Measurements from ENCODE around the gene SLC16A11.

DNA sequence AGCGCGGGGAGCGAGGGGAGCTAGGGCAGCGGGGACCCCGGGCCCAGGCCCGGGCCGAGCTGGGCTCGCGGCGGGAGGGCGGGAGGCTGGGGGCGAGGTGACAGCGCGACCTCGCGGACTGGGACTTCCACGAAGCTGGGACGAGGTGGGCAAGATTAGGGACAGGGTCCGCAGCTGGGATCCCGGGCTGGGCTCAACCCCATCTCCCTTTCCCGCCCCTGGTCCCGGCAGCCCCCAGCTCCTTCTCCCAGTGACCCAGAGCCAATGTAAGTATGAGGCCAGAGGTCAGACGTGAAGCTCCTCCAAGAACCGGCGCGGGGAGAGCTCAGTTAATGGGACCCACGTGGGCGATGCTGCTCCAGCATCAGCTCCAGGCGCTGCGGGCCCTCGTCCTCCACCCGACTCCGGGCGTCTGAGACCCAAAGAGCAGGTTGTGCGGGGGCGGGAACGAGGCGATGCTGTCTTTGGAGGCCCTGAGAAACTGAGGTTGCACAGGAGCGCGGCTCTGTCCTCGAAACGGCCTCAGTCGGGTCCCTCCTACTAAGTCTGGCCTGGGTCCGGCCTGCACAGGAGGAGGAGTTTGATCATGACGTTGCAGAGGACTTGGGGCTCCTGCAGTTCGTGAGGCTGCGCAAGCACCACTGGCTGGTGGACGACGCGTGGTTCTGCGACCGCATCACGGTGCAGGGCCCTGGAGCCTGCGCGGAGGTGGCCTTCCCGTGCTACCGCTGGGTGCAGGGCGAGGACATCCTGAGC, 47.5 kb downstream of the SLC16A11 start:
- TF ChIP-seq, protein P1, sequence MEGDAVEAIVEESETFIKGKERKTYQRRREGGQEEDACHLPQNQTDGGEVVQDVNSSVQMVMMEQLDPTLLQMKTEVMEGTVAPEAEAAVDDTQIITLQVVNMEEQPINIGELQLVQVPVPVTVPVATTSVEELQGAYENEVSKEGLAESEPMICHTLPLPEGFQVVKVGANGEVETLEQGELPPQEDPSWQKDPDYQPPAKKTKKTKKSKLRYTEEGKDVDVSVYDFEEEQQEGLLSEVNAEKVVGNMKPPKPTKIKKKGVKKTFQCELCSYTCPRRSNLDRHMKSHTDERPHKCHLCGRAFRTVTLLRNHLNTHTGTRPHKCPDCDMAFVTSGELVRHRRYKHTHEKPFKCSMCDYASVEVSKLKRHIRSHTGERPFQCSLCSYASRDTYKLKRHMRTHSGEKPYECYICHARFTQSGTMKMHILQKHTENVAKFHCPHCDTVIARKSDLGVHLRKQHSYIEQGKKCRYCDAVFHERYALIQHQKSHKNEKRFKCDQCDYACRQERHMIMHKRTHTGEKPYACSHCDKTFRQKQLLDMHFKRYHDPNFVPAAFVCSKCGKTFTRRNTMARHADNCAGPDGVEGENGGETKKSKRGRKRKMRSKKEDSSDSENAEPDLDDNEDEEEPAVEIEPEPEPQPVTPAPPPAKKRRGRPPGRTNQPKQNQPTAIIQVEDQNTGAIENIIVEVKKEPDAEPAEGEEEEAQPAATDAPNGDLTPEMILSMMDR (IDR thresholded peaks at IDR 0.05) = no peak
- TF ChIP-seq EZH2 (IDR thresholded peaks at IDR 0.05; ENCODE audit: borderline replicate concordance, insufficient read depth, low read depth, low read length, poor library complexity, severe bottlenecking) = no peak

Measured in B cell (primary cell).